Fibroblast of lung (primary cell): Measurements from ENCODE around the gene CLEC18B. TPM values are rescaled to one million over a fixed set of nuclear protein-coding genes. Genes with fewer than 3 reads are reported as not detected.

Experiments
- DNase-seq, 2 donors: peaks; one replicate each; pipeline versions ENCODE4 v3.0.0 to v3.0.0-alpha.2; 2010; ENCODE audit warnings: low read depth in 2 of 2
- H2AFZ ChIP-seq: 2 replicates; pipeline ENCODE4 v1.5.1; 2012; ENCODE audit warnings: low read length, control low read depth, inconsistent platforms
- H3K27ac ChIP-seq: 2 replicates; pipeline ENCODE4 v1.5.1; 2011; ENCODE audit warnings: low read length, control low read depth; ENCODE audit not compliant: insufficient read depth
- H3K27me3 ChIP-seq: 2 replicates; pipeline ENCODE4 v1.5.1; 2011; ENCODE audit warnings: mild to moderate bottlenecking, low read length; ENCODE audit not compliant: control insufficient read depth, insufficient read depth
- H3K36me3 ChIP-seq: 2 replicates; pipeline ENCODE4 v1.5.1; 2011; ENCODE audit warnings: low read length; ENCODE audit not compliant: control insufficient read depth, insufficient read depth
- H3K4me1 ChIP-seq: 2 replicates; pipeline ENCODE4 v1.5.1; 2011; ENCODE audit warnings: low read length; ENCODE audit not compliant: control insufficient read depth, insufficient read depth; ENCODE audit errors: extremely low read depth
- H3K4me2 ChIP-seq: 2 replicates; pipeline ENCODE4 v1.5.1; 2011; ENCODE audit warnings: low read length, control low read depth; ENCODE audit not compliant: insufficient read depth; ENCODE audit errors: extremely low read depth
- H3K4me3 ChIP-seq, 4 experiments: fragments of 200-600 bp in 1 of 4; sonication (generic) in 1 of 4; replicated peaks in 1 of 4; 2 replicates each; pipeline ENCODE4 v1.5.1; 2011 to 2016; ENCODE audit warnings: low read length in 4 of 4, low read depth in 3 of 4, mild to moderate bottlenecking in 3 of 4, control low read depth in 2 of 4, inconsistent platforms in 1 of 4, mixed read lengths in 1 of 4; ENCODE audit not compliant: insufficient read depth in 1 of 4; ENCODE audit errors: control extremely low read depth in 1 of 4
- H3K79me2 ChIP-seq: 2 replicates; pipeline ENCODE4 v1.5.1; 2012; ENCODE audit warnings: mild to moderate bottlenecking, low read length, inconsistent platforms; ENCODE audit not compliant: control insufficient read depth, insufficient read depth
- H3K9ac ChIP-seq: 2 replicates; pipeline ENCODE4 v1.5.1; 2011; ENCODE audit warnings: mild to moderate bottlenecking, low read length, control low read depth; ENCODE audit not compliant: insufficient read depth
- H3K9me3 ChIP-seq: 2 replicates; pipeline ENCODE4 v1.5.1; 2012; ENCODE audit warnings: low read depth, low read length; ENCODE audit not compliant: control insufficient read depth, insufficient read depth
- H4K20me1 ChIP-seq: 2 replicates; pipeline ENCODE4 v1.5.1; 2011; ENCODE audit warnings: low read length; ENCODE audit not compliant: control insufficient read depth, insufficient read depth; ENCODE audit errors: extremely low read depth
- EZH2 ChIP-seq: IDR thresholded peaks from 2 replicates; pipeline ENCODE4 v1.5.1; 2012; ENCODE audit warnings: low read length, control low read depth, mild to moderate bottlenecking; ENCODE audit errors: missing control alignments
- polyA plus RNA-seq, 2 donors: library from polyadenylated mRNA; depleted of rRNA in 1 of 2; stranded (reverse) in 1 of 2; unstranded in 1 of 2; fragments of >200 nt; gene quantifications; 2 replicates each; pipeline ENCODE4 v1.2.1, GENCODE V29; 2011 to 2012; ENCODE audit warnings: missing spikeins in 1 of 2
- total RNA-seq: library from RNA; depleted of rRNA; stranded (reverse); fragments of >200 nt; gene quantifications from 2 replicates; pipeline ENCODE4 v1.2.1, GENCODE V29; 2014
- TF ChIP-seq, protein P1 (sequence below), 2 donors: IDR thresholded peaks in 1 of 2; conservative IDR thresholded peaks in 1 of 2; 1 replicate in 1 of 2; 2 replicates in 1 of 2; pipeline ENCODE4 v1.5.1; 2011 to 2012; ENCODE audit warnings: low read length in 2 of 2, control low read depth in 1 of 2, inconsistent platforms in 1 of 2, low read depth in 1 of 2, mild to moderate bottlenecking in 1 of 2

Gene CLEC18B
- total and polyA plus RNA-seq, 2 donors (not counting 1 experiment from before 2014, with no cell fraction given) = 0.15 to 0.83 TPM

DNA sequence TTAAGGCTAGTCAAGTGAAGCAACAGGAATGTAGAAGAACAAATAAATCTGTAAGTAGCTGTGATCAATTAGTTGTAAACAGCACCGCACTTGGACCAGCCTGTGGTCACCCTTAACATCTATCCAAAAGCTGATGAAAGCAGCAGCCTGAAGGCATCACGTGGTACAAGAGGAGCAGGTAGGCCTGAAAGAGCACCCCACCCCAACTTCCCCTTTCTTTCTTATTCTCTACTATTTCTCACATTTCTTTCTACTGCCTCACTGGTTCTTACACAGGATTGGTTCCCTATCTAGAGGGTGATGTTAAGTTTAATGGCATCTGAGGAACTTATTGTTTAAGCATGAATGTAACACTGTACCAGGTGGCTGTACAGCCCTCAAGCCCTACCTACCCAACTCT lies 42.6 kb upstream of the CLEC18B start:
- no peak for TF ChIP-seq EZH2
- TF ChIP-seq, protein P1, sequence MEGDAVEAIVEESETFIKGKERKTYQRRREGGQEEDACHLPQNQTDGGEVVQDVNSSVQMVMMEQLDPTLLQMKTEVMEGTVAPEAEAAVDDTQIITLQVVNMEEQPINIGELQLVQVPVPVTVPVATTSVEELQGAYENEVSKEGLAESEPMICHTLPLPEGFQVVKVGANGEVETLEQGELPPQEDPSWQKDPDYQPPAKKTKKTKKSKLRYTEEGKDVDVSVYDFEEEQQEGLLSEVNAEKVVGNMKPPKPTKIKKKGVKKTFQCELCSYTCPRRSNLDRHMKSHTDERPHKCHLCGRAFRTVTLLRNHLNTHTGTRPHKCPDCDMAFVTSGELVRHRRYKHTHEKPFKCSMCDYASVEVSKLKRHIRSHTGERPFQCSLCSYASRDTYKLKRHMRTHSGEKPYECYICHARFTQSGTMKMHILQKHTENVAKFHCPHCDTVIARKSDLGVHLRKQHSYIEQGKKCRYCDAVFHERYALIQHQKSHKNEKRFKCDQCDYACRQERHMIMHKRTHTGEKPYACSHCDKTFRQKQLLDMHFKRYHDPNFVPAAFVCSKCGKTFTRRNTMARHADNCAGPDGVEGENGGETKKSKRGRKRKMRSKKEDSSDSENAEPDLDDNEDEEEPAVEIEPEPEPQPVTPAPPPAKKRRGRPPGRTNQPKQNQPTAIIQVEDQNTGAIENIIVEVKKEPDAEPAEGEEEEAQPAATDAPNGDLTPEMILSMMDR (conservative IDR thresholded peaks at IDR 0.05 in 1 of 2, IDR thresholded peaks at IDR 0.05 in 1 of 2; ENCODE audit: low read depth in 1 of 2, low read length in 2 of 2) = no peak

DNA sequence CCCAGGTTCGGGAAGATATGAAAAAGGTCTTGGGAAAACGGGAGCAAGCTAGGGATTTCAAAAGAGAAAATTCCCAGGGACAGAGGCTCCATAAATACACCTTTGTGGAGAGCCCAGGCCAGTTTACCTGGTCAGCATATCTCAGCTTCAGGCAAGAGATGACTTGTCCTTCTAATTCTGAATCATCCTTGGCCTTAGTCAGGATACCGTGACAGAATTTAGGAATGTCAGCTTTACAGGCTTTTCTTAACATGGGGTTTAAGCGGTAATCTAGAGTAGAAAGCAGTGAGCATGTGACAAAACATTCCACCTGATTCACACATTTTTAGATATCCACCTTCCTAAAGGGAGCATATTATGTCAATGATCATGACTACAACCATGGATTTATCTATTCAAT lies 41.1 kb upstream of the CLEC18B start:
- Histone ChIP-seq H3K36me3 (peaks cover 17% of the 10 kb centered on the region), H3K4me1 (no peaks in the 10 kb centered on the region)
- DNase-seq = peak in 1 of 2 donors; percentile 65

More for the DNA sequence above, 42.6 kb upstream of the CLEC18B start:
- Histone ChIP-seq H3K4me3 (no peak overlapping the region), H4K20me1 (no peaks in the 10 kb centered on the region), H3K36me3 (peaks cover 16% of the 10 kb centered on the region), H3K9ac (no peak overlapping the region), H3K4me2 (no peak overlapping the region), H3K27ac (no peak overlapping the region), H2AFZ (no peak overlapping the region), H3K9me3 (no peaks in the 10 kb centered on the region), H3K4me1 (no peaks in the 10 kb centered on the region), H3K79me2 (no peaks in the 10 kb centered on the region), H3K27me3 (no peaks in the 10 kb centered on the region)
- DNase-seq = no peak

DNA sequence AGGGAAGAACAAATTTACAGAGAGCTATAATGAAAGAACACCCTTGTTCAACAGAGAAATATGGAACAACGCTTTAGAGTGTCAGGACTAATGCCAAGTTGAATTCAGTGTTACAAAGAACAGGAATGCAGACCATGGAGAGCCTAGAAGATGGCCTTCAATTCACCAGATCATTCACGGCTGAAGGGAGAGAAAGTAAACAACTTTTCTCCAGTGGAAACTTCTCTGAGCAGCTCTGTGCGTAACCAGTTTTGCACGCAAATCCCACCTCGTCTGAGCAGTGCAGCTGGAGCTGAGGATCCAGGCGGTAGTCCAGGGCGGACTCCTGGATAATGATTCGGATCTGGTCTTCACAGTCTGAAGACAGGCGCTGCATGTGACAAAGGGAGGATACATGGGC lies 40.5 kb upstream of the CLEC18B start:
- Histone ChIP-seq H3K36me3 (peaks cover 17% of the 10 kb centered on the region), H3K9ac (no peak overlapping the region), H3K4me1 (no peaks in the 10 kb centered on the region), H3K27me3 (no peaks in the 10 kb centered on the region), H2AFZ (no peak overlapping the region), H4K20me1 (no peaks in the 10 kb centered on the region), H3K4me3 (no peak overlapping the region), H3K79me2 (no peaks in the 10 kb centered on the region), H3K4me2 (no peak overlapping the region), H3K9me3 (no peaks in the 10 kb centered on the region), H3K27ac (no peak overlapping the region)
- TF ChIP-seq, protein P1 (conservative IDR thresholded peaks at IDR 0.05 in 1 of 2, IDR thresholded peaks at IDR 0.05 in 1 of 2; ENCODE audit: low read depth in 1 of 2, low read length in 2 of 2) = no peak
- no peak for TF ChIP-seq EZH2
- peak in 1 of 2 donors; percentile 78 for DNase-seq

More for the DNA sequence above, 41.1 kb upstream of the CLEC18B start:
- no peaks in the 10 kb centered on the region for H3K27me3 ChIP-seq
- no peak overlapping the region for H3K4me3 ChIP-seq
- no peaks in the 10 kb centered on the region for H4K20me1 ChIP-seq
- H3K9me3 ChIP-seq = no peaks in the 10 kb centered on the region
- no peak overlapping the region for H3K4me2 ChIP-seq
- TF ChIP-seq, protein P1 (conservative IDR thresholded peaks at IDR 0.05 in 1 of 2, IDR thresholded peaks at IDR 0.05 in 1 of 2; ENCODE audit: low read depth in 1 of 2, low read length in 2 of 2) = no peak
- TF ChIP-seq EZH2 = no peak
- H3K79me2 ChIP-seq = no peaks in the 10 kb centered on the region
- no peak overlapping the region for H2AFZ ChIP-seq
- H3K9ac ChIP-seq = no peak overlapping the region
- H3K27ac ChIP-seq = no peak overlapping the region
